ENCODE measurements around the gene CALB2. TPM values are rescaled to one million over a fixed set of nuclear protein-coding genes. Genes with fewer than 3 reads are reported as not detected.

Gene CALB2
- polyA plus RNA-seq, 1 experiment = 2.9 TPM

GRCh38 chr16:71414038-71414437 is 55.5 kb downstream of the CALB2 start:
- no peak for DNase-seq (ENCODE audit: low read depth, low spot score)
- Histone ChIP-seq H3K4me3 (ENCODE audit: low read depth, low read length) (no peak overlapping the region), H3K27me3 (ENCODE audit: control insufficient read depth, insufficient read depth, low read length) (peaks cover 17% of the 10 kb centered on the region), H3K9me3 (ENCODE audit: control insufficient read depth, insufficient read depth, low read length) (no peaks in the 10 kb centered on the region; the same call in 1 of the 2 replicates), H3K27ac (ENCODE audit: low read depth, low read length) (no peak overlapping the region)
- POLR2A ChIA-PET = no interaction called here
- CTCF ChIA-PET = interaction anchor here (0.5 to 10.8 kb wide), 9 partner anchors 10 to 286 kb away, joined by 3 to 316 read pairs (median 8); partner anchors contain the start of gene ZNF23
- TF ChIP-seq CTCF (IDR thresholded peaks at IDR 0.05; ENCODE audit: low read depth, low read length) = no peak

GRCh38 chr16:71421911-71422310 is 63.4 kb downstream of the CALB2 start:
- CTCF ChIA-PET = interaction anchor here (0.6 to 0.9 kb wide), 2 partner anchors 7 to 10 kb away, joined by 3 to 4 read pairs; no protein-coding TSS in a partner anchor

GRCh38 chr16:71423016-71423415 is 64.5 kb downstream of the CALB2 start:
- DNase-seq (ENCODE audit: low read depth, low spot score) = no peak
- Histone ChIP-seq H3K27me3 (ENCODE audit: control insufficient read depth, insufficient read depth, low read length) (peaks cover 20% of the 10 kb centered on the region), H3K4me3 (ENCODE audit: low read depth, low read length) (no peak overlapping the region), H3K9me3 (ENCODE audit: control insufficient read depth, insufficient read depth, low read length) (no peaks in the 10 kb centered on the region; the same call in 1 of the 2 replicates), H3K27ac (ENCODE audit: low read depth, low read length) (no peak overlapping the region)
- POLR2A ChIA-PET = no interaction called here
- TF ChIP-seq CTCF (IDR thresholded peaks at IDR 0.05; ENCODE audit: low read depth, low read length) = no peak
- CTCF ChIA-PET = interaction anchor here (0.6 to 1.8 kb wide), 3 partner anchors 10 to 186 kb away, joined by 3 to 7 read pairs (median 3); no protein-coding TSS in a partner anchor

More at GRCh38 chr16:71421911-71422310, 63.4 kb downstream of the CALB2 start:
- H3K4me3 ChIP-seq (ENCODE audit: low read depth, low read length) = no peak overlapping the region
- POLR2A ChIA-PET = no interaction called here
- H3K27me3 ChIP-seq (ENCODE audit: control insufficient read depth, insufficient read depth, low read length) = peaks cover 20% of the 10 kb centered on the region
- peak; percentile 24 for TF ChIP-seq CTCF (IDR thresholded peaks at IDR 0.05; ENCODE audit: low read depth, low read length)
- H3K9me3 ChIP-seq (ENCODE audit: control insufficient read depth, insufficient read depth, low read length) = no peaks in the 10 kb centered on the region; the same call in 1 of the 2 replicates
- H3K27ac ChIP-seq (ENCODE audit: low read depth, low read length) = no peak overlapping the region
- no peak for DNase-seq (ENCODE audit: low read depth, low spot score)

GRCh38 chr16:71423865-71424264 is 65.3 kb downstream of the CALB2 start:
- Histone ChIP-seq H3K27me3 (ENCODE audit: control insufficient read depth, insufficient read depth, low read length) (peaks cover 16% of the 10 kb centered on the region), H3K27ac (ENCODE audit: low read depth, low read length) (no peak overlapping the region), H3K9me3 (ENCODE audit: control insufficient read depth, insufficient read depth, low read length) (no peaks in the 10 kb centered on the region; the same call in 1 of the 2 replicates), H3K4me3 (ENCODE audit: low read depth, low read length) (no peak overlapping the region)
- TF ChIP-seq CTCF (IDR thresholded peaks at IDR 0.05; ENCODE audit: low read depth, low read length) = no peak
- POLR2A ChIA-PET = no interaction called here
- CTCF ChIA-PET = interaction anchor here (1.1 to 1.8 kb wide), 2 partner anchors 11 to 76 kb away, joined by 3 to 7 read pairs; no protein-coding TSS in a partner anchor
- DNase-seq (ENCODE audit: low read depth, low spot score) = no peak

- peaks cover 15% of the 10 kb centered on the region for H3K27me3 ChIP-seq (ENCODE audit: control insufficient read depth, insufficient read depth, low read length)
- no peak for DNase-seq (ENCODE audit: low read depth, low spot score)
- H3K27ac ChIP-seq (ENCODE audit: low read depth, low read length) = no peak overlapping the region
- TF ChIP-seq CTCF (IDR thresholded peaks at IDR 0.05; ENCODE audit: low read depth, low read length) = no peak
- ChIA-PET CTCF (interaction anchor here (1.8 kb wide), 1 partner anchor 11 kb away, joined by 7 read pairs; no protein-coding TSS in a partner anchor), POLR2A (no interaction called here)
- no peak overlapping the region for H3K4me3 ChIP-seq (ENCODE audit: low read depth, low read length)
- no peaks in the 10 kb centered on the region; the same call in 1 of the 2 replicates for H3K9me3 ChIP-seq (ENCODE audit: control insufficient read depth, insufficient read depth, low read length)
Observed at GRCh38 chr16:71424626-71425025, 66.1 kb downstream of the CALB2 start.
